ENCODE data around the gene NCKAP5L.

DNA sequence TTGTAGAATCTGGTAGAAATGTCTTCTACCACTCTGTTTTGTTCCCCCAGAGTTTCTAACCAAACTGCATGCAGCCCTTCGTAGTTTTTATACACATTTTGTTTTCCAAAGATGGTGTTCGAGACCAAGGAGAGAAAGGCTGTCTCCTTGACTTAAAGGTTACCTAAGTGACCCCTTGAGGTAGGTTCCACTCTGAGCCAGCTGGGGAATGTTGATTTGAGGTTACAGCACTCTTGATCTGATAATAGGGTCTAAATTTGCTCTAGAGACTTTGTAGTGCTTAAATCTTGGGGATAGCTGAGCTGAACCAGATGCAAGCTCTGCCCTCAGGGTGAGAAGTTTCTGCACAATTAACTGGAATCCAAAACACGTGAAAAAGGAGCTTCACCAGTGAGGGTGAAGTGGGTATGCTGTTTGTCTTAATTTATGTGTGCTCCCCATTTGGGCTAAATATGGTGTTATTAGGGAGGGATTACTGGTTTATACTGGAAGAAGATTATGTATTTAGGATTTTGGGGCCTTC, 83.8 kb downstream of the NCKAP5L start:
- TF ChIP-seq, protein P1, sequence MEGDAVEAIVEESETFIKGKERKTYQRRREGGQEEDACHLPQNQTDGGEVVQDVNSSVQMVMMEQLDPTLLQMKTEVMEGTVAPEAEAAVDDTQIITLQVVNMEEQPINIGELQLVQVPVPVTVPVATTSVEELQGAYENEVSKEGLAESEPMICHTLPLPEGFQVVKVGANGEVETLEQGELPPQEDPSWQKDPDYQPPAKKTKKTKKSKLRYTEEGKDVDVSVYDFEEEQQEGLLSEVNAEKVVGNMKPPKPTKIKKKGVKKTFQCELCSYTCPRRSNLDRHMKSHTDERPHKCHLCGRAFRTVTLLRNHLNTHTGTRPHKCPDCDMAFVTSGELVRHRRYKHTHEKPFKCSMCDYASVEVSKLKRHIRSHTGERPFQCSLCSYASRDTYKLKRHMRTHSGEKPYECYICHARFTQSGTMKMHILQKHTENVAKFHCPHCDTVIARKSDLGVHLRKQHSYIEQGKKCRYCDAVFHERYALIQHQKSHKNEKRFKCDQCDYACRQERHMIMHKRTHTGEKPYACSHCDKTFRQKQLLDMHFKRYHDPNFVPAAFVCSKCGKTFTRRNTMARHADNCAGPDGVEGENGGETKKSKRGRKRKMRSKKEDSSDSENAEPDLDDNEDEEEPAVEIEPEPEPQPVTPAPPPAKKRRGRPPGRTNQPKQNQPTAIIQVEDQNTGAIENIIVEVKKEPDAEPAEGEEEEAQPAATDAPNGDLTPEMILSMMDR (conservative IDR thresholded peaks at IDR 0.05) = no peak
- TF ChIP-seq EZH2 (IDR thresholded peaks at IDR 0.05; ENCODE audit: low read depth) = no peak
